HG03108 (cell line): ENCODE data around the gene ZNF662.

Source experiments
- ATAC-seq: cut with Tn5 transposase; IDR thresholded peaks from one replicate; pipeline ENCODE4 v1.9.1; 2021; ENCODE audit warnings: moderate library complexity; ENCODE audit not compliant: unreplicated experiment

Gene ZNF662

DNA sequence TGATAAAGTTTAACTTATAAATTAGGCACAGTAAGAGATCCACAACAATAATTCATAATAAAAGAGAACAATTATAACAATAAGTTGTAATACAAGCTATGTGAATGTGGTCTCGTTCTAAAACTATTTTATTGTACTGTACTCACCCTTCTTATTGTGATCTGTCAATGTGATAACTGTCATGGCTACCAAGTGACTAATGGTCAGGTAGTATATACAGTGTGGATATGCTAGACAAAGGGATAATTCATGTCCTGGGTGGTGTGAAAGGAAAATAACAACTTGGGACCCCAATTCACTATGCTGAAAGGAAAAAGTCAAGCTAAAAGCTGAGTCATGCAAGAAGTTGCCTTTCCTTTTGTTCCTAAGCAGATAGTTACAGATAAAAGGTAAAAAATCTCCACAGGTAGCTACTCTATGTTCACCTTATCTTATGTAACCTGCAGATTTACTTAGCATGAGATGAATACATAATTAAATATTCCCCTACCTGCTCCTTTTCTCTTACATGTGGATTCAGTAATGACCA is 19.6 kb upstream of the ZNF662 start:
- ATAC-seq, result no peak

DNA sequence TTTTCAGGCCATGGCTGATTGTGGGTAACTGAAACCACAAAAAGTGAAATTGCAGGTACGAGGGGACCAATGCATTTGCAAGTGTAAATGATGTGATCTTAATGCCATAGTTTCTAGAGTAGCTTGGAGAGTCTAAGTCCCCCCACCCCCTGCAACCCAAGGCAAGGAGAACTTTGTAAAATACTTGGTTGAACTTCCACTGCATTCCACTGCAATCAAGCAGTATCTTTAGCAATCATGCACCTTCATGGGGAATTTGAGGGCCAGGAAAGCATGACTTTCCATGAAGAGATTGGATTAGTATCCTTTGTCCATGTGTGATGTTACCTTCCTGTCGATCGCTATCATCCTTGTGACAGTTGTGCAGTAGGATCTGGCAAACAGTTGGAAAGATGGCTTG is 18.9 kb upstream of the ZNF662 start:
- no peak for ATAC-seq

DNA sequence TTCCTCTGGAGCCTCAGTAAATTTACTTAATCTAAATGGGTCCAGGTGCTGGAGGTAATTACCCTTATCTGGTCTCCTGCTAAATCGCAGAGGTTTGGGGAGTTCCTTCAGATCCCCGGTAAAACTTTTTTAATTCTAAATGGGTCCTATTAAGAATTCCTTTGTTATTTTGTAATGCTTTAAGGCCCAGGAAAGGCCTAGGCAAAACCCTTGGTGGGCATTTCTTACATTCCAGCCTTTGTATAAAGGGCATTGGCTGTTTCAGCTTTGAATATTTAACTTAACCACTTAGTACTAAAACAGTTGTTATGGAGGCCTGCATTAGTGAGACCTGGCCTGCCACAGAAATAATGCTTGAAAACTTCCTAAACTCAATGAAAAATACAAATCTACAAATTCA is 14.9 kb upstream of the ZNF662 start:
- no peak for ATAC-seq

DNA sequence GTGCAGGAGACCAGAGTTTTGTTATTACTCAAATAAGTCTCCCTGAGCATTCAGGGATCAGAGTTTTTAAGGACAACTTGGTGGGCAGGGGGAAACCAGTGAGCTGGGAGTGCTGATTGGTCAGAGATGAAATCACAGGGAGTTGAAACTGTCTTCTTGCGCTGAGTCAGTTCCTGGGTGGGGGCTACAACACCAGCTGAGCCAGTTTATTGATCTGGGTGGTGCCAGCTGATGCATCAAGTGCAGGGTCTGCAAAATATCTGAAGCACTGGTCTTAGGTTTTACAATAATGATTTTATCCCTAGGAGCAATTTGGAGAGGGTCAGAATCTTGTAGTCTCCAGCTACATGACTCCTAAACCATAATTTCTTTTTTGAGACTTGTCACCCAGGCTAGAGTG is 13.8 kb upstream of the ZNF662 start:
- ATAC-seq, result no peak

DNA sequence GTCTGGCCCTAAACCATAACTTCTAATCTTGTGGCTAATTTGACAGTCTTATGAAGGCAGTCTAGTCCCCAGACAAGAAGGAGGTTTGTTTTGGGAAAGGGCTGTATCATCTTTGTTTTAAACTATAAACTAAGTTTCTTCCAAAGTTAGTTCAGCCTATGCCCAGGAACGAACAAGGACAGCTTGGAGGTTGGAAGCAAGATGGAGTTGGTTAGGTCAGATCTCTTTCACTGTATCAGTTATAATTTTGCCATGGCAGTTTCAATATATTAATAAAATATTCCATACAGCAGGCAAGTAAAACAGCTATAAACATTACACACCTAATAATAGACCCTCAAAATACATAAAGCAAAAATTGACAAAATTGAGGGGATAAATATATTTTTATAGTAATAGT is 13.1 kb upstream of the ZNF662 start:
- ATAC-seq, result no peak

DNA sequence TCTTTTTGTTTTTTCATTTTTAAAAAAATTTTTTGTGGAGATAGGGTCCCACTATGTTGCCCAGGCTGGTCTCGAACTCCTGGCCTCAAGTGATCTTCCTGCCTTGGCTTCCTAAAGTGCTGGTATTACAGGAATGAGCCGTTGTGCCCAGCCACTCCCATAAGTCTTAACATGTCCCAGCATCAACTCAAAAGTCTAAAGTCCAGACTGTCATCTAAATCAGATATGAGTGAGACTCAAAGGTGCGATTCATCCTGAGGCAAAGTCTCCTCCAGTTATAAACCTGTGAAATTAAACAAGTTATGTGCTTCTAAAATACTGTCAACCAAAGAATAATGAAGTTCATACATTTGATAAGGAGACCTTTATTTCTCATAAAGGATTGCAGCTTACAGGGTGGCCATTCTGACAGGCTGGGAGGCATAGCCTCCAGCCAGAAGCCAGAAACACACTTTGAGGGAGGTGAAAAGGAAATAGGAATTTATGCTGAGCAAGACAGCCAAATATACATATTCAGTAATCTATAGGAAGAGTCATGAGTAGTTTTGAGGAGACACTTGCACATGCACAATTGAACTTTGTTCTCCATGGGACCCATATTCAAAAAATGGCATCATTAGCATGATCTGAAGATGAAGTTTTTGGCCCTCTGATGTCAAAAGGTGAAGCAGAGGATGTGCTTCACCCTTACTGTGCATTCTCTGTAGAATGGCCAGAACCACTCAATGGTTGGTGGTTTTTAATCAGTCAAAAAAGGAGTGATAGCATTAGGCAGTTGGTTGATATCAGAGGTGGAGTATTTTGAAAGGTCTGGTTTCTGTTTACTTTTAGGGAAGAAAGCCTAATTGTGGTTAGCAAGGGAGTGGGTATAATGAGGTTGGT is 11.0 kb upstream of the ZNF662 start:
- no peak for ATAC-seq

DNA sequence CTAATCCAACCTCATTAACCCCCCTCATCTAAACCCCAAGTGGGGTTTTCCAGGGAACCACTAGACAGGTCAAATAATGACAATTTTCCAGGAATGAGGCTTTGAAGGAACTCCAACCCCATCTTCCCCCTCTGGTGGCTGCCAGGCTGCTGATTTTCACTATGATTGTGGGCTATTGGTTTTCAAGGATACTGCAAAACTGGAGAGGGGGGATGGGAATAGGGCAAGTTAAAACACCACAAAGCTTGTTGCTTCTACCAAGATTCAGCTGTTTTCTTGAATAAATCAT is 10.4 kb upstream of the ZNF662 start:
- no peak for ATAC-seq

DNA sequence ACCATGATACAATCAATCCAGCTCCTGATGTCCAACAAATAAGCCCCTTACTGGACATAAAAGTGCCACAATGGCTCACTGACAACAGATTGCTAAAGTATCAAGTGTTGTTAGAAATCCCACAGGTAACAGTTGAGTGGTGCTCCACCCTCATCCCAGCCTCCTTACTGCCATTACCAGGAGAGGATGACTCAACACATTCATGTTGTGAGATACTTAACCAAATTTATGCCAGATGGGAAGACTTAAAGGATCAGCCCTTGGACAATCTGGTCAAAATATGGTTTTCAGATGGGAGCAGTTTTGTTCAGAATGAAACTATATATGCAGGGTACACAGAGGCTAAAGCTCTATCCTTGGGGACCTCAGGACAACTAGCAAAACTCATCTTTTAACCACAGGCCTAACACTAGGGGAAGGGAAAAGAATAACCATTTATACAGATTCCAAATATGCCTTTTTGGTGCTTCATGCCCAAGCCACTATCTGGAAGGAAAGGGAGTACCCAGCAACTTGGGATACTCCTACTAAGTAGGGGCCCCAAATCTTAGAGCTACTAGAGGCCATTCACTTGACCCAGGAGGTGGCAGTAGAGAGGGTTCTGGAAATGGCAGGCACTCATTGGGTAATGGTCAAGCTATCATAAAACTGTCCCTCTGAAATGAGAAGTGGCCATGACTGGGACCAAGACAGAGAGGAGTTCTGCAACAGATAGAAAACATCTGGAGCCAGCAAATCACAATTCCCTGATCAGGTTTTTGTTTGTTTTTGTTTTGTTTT is 6.9 kb upstream of the ZNF662 start:
- ATAC-seq, result no peak

DNA sequence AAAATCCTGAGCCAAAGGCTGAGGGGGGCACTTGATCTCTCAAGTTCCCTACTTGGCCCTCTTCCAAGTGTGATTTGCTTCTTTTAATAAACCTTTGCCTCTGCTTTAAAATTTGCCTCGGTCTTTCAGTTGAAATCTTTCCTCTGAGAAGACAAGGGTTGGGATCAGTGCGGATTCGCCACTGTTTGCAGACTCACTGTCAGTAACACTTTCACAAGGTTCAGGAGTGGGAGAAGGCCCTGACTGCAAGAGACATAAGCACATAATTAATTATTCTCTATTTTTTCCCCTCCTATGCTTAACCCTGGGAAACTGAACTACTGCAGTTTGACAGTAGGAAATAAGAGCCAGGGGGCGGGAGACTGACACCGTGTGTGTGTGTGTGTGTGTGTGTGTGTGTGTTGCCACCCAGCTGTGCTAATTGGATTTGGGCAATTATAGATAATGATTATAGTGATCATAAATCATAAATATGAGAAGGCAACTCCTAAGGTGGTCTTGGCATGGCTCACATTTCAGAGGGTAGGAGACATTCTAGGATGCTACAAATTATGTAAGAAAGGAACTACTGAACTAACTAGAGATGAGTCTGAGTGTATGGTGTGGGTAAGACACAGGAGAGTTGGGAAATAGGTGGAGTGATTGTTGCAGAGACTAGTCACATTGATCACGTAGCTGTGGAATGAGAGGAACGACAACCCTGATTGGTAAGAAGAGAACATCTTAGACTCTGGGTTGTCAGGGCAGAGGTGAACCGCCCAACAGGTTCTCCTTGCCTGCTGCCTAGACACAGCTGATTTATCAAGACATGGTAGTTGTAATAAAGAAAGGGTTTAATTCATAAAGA is 5.5 kb upstream of the ZNF662 start:
- ATAC-seq, result no peak

DNA sequence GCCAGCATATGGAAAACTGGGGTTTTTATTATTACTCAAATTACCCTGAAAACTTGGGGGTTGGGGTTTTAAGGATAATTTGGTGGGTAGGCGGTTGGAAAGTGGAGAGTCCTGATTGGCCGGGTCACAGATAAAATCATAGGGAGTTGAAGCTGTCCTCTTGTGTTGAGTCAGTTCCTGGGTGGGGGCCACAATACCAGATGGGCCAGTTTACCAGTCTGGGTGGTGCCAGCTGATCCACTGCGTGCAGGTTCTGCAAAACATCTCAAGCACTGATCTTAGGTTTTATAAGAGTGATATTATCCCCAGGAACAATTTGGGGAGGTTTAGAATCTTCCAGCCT is 4.9 kb upstream of the ZNF662 start:
- ATAC-seq, result no peak

DNA sequence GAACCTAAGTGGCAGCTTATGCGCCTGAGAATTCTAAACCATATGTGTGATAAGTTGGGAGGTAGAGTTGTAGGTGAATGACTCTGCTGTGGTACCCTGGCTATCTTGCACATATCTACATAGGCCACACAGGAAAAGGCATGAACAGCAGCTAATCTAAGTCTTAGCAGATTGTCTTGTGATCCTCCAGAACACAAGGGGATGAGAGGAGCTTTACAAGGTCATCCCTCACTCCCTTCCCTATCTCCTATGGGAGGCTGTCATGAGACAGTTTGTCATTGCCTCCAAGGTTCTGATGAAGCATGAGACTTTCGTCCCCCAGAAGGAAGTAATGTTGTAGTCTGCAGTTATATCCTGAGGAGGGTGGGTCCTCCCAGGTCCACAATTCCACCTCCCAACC is 3.7 kb upstream of the ZNF662 start:
- no peak for ATAC-seq

DNA sequence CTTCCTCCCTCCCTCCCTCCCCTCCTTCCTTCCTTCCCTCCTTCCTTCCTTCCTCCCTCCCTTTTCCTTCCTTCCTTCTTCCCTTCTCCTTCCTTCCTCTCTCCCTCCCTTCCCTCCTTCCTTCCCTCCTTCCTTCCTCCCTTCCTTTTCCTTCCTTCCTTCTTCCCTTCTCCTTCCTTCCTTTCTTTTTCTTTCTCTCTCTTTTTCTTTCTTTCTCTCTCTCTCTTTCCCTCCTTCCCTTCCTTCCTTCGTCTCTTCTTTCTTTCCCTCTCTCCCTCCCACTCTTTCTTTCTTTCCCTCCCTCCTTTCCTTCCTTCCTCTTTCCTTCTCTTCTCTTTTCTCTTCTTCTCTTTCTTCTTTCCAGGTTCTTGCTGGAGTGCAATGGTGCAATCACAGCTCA is 1.9 kb upstream of the ZNF662 start:
- ATAC-seq, result no peak

DNA sequence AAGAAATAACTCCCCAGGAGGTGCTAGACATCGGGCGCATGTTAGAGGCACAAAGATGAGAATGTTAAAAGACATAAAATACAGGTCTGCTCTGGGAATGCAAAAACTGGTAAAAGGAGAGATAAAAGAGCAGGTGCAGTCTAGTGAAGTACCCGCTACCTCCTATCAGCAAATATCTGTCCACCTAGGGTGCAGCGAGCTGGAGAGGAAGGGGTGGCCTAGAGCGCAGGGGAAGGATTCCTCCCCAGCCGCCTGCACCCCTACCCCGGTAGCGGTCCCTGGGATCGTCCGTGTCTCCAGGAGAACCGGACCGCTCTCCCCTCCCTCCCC is 237 bp upstream of the ZNF662 start:
- ATAC-seq, result no peak

DNA sequence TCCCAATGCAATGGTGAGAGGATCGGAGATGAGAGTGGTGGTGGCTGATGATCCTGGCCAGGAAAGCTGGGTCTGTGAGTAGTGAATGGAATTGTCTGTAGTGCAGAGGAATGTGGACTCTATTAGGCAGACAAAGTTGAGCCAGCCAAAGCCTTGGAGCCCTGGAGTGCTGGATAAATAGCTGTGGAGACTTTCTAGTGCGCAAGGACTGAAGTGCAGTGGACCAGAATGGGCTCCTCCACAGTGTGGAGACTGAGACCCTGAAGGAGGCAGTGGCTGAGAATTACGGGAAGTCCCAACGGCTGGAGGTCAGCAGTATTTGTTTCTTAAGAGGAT is 874 bp downstream of the ZNF662 start:
- ATAC-seq, result no peak

DNA sequence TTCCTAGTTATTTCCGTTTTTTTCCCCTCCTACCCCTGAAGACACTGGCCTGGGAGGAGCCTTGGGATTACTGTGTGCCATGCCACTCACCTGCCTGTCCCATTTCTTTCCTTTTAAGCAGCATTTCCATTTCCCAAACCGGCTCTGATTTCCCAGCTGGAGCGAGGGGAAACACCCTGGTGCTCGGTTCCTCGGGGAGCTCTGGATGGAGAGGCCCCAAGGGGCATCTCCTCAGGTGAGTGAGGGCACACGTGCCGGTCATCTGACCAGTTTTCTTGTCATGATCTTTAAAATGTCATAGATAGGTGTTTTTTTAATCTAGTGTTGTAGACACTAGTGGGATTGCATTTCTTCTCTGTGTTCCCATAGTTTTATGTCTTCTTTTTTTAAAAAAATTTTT is 2.7 kb downstream of the ZNF662 start:
- ATAC-seq, result no peak

DNA sequence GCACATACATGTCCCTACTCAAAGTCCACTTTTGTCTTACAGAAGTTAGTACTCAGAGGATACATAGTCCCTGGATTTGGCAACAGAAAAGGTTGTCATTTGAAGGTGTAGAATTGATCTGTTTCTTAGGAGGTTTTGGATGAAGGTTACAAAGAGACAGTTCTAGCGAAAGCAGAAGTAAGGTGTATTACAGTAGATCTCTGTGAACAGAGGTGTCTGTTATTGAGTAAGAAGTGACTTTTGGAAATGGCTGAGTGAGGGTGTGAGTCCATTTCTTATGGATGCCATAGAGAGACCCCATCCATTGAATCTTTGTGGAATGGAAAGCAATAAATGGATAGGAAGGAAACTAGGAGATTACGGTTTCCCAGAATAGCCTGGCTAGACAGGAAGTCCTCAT is 5.6 kb downstream of the ZNF662 start:
- ATAC-seq, result no peak

DNA sequence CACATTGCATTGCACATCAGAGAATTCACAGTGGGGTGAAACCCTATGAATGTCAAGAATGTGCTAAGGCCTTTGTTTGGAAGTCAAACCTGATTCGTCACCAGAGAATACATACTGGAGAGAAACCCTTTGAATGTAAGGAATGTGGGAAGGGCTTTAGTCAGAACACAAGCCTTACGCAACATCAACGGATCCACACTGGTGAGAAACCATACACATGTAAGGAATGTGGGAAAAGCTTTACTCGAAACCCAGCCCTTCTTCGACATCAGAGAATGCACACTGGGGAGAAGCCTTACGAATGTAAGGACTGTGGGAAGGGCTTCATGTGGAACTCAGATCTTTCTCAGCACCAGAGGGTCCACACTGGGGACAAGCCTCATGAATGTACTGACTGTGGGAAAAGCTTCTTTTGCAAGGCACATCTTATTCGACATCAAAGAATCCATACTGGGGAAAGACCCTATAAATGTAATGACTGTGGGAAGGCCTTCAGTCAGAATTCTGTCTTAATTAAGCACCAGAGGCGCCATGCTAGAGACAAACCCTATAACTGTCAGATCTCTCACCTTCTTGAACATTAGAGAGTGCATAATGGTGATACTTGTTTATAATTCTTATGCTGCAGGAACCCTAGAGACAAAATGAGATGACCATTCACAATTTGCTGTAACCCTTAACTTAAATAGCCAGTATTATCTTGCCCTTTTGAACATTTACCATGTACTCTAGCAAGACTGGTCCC is 9.0 kb downstream of the ZNF662 start:
- no peak for ATAC-seq

DNA sequence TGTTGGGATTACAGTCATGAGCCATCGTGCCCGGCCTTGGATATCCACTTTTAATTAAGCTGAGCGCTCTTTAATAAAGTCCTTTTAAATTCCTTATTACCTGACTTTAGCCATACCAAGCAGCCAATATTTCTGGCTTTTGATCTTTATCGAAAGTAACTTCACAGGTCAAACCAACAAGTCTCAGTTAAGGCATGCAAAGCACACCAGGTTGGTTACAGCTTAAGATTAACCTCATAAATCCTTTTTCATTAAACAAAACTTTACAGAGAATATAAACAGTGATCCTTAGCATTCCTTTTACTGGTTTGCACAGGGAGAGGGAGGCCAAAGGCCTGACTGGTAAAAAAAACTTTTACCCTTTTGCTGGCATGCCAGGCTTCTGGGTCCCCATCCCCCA is 17.7 kb downstream of the ZNF662 start:
- ATAC-seq, result no peak

DNA sequence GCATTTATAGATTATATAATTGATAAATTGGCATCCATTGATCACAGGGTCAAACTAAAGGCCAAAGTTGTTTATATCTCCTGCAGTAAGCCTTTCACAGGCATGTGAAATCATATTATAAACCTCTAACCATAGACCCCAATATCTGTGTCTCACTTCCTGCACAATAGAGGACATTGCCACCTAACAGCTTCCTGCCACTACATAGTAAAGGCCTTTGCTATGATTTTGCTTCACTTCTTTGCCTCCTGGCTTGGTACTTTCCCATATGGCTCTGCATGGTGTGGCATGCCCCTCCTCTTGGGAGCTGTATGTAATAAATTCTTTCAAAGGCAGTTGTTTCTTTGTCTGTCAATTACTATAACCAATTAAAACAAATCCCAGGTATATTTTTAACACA is 20.4 kb downstream of the ZNF662 start:
- ATAC-seq, result no peak

DNA sequence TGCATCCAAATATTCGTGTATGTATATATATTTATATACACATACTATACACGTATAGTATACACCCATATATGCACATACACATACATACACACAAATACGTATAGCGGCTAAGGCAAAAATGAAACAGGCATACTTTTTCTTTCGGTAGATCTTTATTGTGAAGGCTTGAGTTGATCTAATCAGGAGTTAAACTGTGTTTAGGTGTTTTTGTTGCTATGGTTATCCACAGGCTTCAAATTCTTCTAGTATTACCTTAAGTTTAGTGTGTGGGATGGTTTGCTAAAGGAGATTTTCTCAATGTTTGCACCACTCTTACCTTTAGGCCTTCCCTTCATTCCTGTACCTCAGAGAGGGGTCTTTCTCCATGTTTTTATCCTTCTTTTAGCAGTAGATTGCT is 28.2 kb downstream of the ZNF662 start:
- no peak for ATAC-seq

DNA sequence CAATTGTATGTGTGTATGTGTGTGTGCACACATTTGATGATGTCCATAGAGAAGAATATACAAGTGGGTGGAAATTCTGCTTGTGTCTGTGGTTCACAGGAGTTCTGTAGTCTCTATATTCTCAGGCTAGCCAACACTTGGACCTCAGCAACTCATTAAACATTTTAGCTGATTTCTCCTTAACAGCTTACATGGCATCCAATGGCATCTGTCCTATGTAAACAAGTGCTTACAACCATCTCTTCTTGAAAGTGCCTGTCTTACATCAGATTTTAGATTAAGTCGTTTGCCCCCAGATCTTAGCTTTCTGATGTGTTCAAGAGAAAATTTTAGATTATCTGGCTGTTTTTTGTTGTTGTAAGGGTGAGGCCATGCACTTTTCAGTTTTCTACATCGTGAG is 29.0 kb downstream of the ZNF662 start:
- no peak for ATAC-seq
